Astrocyte (in vitro differentiated cells and primary cell): Measurements from ENCODE around the gene SLC8B1.

ENCODE experiments used
- EZH2 ChIP-seq: IDR thresholded peaks from 2 replicates; pipeline ENCODE4 v1.6.1; 2012; ENCODE audit warnings: mild to moderate bottlenecking, low read length, inconsistent platforms; ENCODE audit not compliant: insufficient read depth
- TF ChIP-seq, protein P1 (sequence below): IDR thresholded peaks from 2 replicates; pipeline ENCODE4 v1.5.1; 2011; ENCODE audit warnings: low read depth, mild to moderate bottlenecking, inconsistent platforms, low read length, moderate library complexity; ENCODE audit not compliant: insufficient read depth

- TF ChIP-seq, protein P1, sequence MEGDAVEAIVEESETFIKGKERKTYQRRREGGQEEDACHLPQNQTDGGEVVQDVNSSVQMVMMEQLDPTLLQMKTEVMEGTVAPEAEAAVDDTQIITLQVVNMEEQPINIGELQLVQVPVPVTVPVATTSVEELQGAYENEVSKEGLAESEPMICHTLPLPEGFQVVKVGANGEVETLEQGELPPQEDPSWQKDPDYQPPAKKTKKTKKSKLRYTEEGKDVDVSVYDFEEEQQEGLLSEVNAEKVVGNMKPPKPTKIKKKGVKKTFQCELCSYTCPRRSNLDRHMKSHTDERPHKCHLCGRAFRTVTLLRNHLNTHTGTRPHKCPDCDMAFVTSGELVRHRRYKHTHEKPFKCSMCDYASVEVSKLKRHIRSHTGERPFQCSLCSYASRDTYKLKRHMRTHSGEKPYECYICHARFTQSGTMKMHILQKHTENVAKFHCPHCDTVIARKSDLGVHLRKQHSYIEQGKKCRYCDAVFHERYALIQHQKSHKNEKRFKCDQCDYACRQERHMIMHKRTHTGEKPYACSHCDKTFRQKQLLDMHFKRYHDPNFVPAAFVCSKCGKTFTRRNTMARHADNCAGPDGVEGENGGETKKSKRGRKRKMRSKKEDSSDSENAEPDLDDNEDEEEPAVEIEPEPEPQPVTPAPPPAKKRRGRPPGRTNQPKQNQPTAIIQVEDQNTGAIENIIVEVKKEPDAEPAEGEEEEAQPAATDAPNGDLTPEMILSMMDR, result no peak
- TF ChIP-seq EZH2, result no peak
These were observed 63.5 kb downstream of the SLC8B1 start for GRCh38 chr12:113271466-113271852.
